ENCODE measurements around the gene KMT2D.

Gene KMT2D

GRCh38 chr12:49038291-49038955 is 22.2 kb downstream of the KMT2D start:
- no peak overlapping the region for H3K4me3 ChIP-seq (ENCODE audit: low read depth, low read length)

GRCh38 chr12:49037947-49038237 is 22.7 kb downstream of the KMT2D start:
- H3K4me3 ChIP-seq (ENCODE audit: low read depth, low read length): no peak overlapping the region

GRCh38 chr12:49037111-49037946 is 23.3 kb downstream of the KMT2D start:
- H3K4me3 ChIP-seq (ENCODE audit: low read depth, low read length): no peak overlapping the region

- no peak overlapping the region for H3K4me3 ChIP-seq (ENCODE audit: low read depth, low read length)
Measured at GRCh38 chr12:49036029-49036428, 24.6 kb downstream of the KMT2D start.

- H3K4me3 ChIP-seq (ENCODE audit: low read depth, low read length): no peak overlapping the region
Measured at GRCh38 chr12:49034286-49034622, 26.3 kb downstream of the KMT2D start.

- H3K4me3 ChIP-seq (ENCODE audit: low read depth, low read length): no peak overlapping the region
Measured at GRCh38 chr12:49033611-49034285, 26.8 kb downstream of the KMT2D start.

- no peak overlapping the region for H3K4me3 ChIP-seq (ENCODE audit: low read depth, low read length)
Measured at GRCh38 chr12:49032679-49033447, 27.7 kb downstream of the KMT2D start.

GRCh38 chr12:49032276-49032675 is 28.3 kb downstream of the KMT2D start:
- H3K4me3 ChIP-seq (ENCODE audit: low read depth, low read length): no peak overlapping the region

- H3K4me3 ChIP-seq (ENCODE audit: low read depth, low read length): no peak overlapping the region
Measured at GRCh38 chr12:49031573-49032161, 28.9 kb downstream of the KMT2D start.

- H3K4me3 ChIP-seq (ENCODE audit: low read depth, low read length): no peak overlapping the region
Measured at GRCh38 chr12:49030714-49031572, 29.7 kb downstream of the KMT2D start.

- H3K4me3 ChIP-seq (ENCODE audit: low read depth, low read length): no peak overlapping the region
Measured at GRCh38 chr12:49030119-49030518, 30.5 kb downstream of the KMT2D start.

GRCh38 chr12:49028666-49029275 is 31.8 kb downstream of the KMT2D start:
- no peak overlapping the region for H3K4me3 ChIP-seq (ENCODE audit: low read depth, low read length)

GRCh38 chr12:49027846-49028555 is 32.6 kb downstream of the KMT2D start:
- no peak overlapping the region for H3K4me3 ChIP-seq (ENCODE audit: low read depth, low read length)

GRCh38 chr12:49026678-49027480 is 33.7 kb downstream of the KMT2D start:
- no peak overlapping the region for H3K4me3 ChIP-seq (ENCODE audit: low read depth, low read length)

- no peak overlapping the region for H3K4me3 ChIP-seq (ENCODE audit: low read depth, low read length)
Measured at GRCh38 chr12:49026101-49026500, 34.5 kb downstream of the KMT2D start.

GRCh38 chr12:49025463-49025862 is 35.1 kb downstream of the KMT2D start:
- no peak overlapping the region for H3K4me3 ChIP-seq (ENCODE audit: low read depth, low read length)

GRCh38 chr12:49024543-49024942 is 36.1 kb downstream of the KMT2D start:
- no peak overlapping the region for H3K4me3 ChIP-seq (ENCODE audit: low read depth, low read length)

- H3K4me3 ChIP-seq (ENCODE audit: low read depth, low read length): no peak overlapping the region
Measured at GRCh38 chr12:49023812-49024211, 36.8 kb downstream of the KMT2D start.
